Activated naive CD4-positive, alpha-beta T cell (primary cell): ENCODE data around the gene MS4A3.
"Not testable (repeated sequence)": the region's sequence is repeated elsewhere in the genome, so short reads cannot be mapped to it uniquely, and the experiment has no call there.

Experiments
- DNase-seq, 4 experiments: peaks; one replicate each; lab custom pipeline; 2025; lab: John Stamatoyannopoulos, UW

Gene MS4A3, protein sequence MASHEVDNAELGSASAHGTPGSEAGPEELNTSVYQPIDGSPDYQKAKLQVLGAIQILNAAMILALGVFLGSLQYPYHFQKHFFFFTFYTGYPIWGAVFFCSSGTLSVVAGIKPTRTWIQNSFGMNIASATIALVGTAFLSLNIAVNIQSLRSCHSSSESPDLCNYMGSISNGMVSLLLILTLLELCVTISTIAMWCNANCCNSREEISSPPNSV

DNA sequence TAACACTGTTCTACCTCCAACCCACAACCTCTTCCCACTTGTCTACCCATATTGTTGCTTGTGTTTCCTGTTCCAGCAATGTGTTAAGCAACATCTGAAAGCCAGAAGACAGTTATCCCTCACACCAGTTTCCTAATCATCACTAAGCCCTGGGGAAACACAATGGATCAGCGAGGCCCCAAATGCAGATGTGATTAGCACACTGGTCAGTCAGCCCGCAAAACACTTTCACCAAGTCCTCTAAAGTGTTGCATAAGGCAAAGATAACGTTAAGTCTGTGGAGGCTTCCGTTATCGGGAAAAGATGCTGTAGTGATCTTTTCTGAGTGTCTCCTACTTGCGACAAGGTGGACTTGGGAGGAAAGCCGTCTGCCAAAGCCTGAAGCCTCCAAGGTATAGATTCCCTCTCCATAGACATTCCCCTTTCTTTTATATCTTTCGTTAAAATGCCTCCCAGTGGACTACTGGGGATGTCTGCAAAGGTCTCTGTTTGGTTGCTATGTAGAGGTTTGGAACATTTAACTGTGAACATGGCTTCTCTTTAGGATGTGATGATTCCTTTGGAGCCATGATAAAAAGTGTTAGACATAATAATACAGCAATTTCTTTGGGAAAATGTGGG lies at the start of gene MS4A3:
MS4A3 (plus strand) TSS at position 317 of the 621 bp plus-strand sequence. CDS start 4,496 bp downstream, outside the sequence.
- DNase-seq: no peak

DNA sequence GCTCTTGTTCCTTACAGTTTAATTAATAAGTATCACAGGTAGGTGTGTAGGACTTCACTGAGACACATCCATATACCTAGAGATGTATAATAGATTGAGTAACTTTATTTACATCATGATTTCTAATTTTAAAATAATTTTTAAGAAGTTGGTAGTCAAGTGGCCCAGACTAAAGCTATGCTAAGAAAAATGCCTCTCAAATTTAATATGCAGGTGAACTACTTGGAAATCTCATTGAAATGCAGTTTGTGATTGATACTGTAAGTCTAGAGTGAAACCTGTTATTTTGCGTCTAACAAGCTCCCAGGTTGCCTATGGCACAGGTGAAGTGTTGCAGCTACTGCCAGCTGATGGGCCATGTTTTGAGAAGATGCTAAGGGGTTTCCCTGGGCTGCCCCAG lies 39.6 kb upstream of the MS4A3 start, which contains the start of gene OOSP4B:
OOSP4B (plus strand) TSS at position 301 of the 400 bp plus-strand sequence.
- no peak for DNase-seq

DNA sequence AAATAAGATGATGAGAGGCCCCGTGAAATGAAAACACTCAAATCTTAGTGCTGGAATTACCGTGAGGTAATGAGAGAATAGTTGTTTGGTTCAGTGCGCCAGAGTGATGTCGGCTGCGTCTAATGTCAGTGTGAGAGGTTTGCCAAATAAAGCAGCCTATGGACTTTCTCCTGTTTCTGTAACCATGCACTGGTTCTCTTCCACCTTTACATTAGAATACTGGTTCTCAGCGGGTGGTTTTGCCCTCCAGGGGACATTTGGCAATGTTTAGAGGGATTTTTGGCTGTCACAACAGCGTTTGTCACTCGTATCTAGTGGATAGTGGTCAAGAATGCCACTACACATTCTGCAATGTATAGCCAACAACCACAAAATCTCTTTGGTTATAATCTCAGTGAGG lies 38.4 kb upstream of the MS4A3 start:
- DNase-seq: no peak

DNA sequence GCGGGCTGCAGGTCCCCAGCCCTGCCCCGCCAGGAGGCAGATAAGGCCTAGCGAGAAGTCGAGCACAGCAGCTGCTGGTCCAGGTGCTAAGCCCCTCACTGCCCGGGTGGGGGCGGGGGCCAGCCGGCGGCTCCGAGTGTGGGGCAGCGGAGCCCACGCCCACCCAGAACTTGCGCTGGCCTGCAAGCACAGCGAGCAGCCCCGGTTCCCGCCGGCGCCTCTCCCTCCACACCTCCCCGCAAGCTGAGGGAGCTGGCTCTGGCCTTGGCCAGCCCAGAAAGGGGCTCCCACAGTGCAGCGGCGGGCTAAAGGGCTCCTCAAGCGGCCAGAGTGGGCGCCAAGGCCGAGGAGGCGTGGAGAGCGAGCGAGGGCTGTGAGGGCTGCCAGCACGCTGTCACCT lies 36.1 kb upstream of the MS4A3 start:
- not testable (repeated sequence) for DNase-seq

DNA sequence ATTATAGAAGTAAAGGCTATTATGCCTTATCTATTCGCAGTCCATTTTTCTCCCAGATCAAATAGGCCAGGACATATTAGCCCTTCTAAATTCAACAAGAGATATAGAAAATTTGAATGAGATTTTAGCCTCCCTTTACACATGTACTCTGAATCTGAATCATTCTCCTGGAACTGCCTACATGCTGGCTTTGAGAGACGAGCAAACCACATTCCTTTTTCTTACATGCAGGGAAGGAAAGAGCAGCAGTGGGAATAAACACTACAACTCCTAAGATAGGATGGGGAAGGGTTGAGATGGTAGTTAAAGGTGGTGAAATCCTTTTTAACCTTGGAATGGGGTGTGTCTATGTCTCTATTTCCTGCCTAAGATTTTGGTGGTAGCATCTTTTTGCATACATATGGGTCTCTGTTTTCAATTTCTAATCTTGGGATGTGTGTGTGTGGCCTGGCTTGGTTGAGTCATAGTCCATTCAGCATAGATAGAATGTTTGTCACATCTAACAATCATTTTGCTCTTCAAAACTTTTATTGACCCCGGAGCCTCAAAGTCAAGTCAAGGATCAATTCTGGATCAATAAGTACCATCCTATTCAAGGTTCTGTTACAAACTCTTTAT lies 27.3 kb upstream of the MS4A3 start:
- no peak for DNase-seq

DNA sequence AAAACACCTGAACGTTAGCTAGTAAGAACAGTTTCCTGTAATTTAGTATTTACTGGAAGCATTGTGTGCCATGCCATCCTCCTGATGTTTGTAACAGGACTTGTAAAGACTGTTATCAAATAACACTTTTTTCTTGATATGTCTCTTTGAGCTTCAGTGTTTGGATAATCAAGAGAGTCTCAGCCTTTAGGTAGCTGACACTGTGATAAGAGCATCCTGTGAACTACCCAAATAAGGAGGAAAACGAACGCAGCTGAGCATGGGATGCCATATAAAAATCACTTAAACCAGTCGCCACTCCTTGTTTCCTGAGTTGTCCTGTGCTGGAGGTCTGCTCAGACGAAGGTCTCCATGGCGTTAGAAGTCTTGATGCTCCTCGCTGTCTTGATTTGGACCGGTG lies 16.4 kb upstream of the MS4A3 start, which contains the start of gene OOSP2:
OOSP2 (plus strand) TSS at position 301 of the 400 bp plus-strand sequence; CDS start at position 352, 51 bp downstream.
- no peak for DNase-seq

DNA sequence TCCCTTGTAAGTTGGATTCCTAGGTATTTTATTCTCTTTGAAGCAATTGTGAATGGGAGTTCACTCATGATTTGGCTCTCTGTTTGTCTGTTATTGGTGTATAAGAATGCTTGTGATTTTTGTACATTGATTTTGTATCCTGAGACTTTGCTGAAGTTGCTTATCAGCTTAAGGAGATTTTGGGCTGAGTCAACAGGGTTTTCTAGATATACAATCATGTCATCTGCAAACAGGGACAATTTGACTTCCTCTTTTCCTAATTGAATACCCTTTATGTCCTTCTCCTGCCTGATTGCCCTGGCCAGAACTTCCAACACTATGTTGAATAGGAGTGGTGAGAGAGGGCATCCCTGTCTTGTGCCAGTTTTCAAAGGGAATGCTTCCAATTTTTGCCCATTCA lies 6.0 kb upstream of the MS4A3 start:
- not testable (repeated sequence) for DNase-seq

DNA sequence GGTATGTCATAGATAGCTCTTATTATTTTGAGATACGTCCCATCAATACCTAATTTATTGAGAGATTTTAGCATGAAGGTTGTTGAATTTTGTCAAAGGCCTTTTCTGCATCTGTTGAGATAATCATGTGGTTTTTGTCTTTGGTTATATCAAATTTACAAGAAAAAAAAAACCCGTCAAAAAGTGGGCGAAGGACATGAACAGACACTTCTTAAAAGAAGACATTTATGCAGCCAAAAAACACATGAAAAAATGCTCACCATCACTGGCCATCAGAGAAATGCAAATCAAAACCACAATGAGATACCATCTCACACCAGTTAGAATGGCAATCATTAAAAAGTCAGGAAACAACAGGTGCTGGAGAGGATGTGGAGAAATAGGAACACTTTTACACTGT lies 5.6 kb upstream of the MS4A3 start:
- DNase-seq: not testable (repeated sequence)

DNA sequence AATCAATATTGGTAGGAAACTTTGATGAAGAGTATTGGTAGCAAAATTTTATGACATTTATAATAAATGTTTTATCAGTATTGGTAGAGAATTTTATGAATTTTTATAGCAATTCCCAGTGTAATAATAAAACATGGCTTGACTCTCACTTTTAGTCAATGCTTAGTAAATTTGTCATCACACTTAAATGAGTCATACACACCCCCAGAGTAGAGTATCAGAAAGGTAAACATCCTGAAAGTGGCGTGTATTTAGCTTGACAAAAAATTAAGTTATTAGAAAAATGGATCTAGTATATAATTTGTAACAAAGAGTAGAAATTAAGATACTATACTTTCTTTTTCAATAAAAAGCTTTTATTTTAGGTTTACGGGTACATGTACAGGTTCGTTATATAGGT lies 2.6 kb downstream of the MS4A3 start:
- DNase-seq: no peak

DNA sequence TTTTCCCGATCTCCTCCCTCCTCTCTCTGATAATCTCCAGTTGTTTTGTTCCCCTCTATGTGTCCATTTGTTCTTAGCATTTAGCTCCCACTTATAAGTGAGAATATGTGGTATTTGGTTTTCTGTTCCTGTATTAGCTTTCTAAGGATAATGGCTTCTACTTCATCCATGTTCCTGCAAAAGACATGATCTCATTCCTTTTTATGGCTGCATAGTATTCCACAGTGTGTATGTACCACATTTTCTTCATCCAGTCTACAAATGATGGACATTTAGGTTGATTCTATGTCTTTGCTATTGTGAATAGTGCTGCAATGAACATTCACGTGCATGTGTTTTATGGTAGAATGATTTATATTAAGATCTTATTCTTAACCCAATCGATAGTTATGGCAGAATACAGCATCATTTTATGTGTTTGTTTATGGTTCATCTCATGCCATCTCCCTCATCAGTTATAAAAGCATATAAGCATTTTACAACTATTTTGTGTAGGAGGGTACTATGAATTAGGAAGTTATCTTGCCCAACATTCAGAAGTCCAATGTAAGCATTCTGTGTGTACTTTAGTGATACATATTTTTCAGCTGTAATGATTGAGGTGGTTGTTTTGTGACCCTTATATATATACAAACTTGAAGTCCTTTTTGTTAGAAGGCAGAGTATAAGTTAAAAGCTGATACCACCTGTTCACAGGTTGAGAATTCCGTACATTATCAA lies 3.2 kb downstream of the MS4A3 start:
- no peak for DNase-seq

DNA sequence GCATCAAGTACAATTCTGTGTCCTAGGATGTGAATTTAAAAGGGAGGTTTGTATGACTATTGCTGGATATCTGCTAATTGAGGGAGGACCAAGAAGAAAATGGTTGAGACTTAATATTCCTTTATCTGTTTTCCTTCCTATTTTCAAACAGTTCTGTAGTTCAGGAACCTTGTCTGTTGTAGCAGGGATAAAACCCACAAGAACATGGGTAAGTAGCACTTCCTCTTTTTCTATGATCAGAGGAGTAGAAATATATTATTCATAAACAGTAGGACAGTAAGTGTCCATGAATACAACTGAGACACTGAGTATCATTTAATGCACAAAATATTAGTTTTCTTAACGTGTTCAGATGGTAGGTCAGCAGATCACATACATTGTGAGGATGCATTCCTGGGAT lies 7.6 kb downstream of the MS4A3 start:
- DNase-seq: no peak

DNA sequence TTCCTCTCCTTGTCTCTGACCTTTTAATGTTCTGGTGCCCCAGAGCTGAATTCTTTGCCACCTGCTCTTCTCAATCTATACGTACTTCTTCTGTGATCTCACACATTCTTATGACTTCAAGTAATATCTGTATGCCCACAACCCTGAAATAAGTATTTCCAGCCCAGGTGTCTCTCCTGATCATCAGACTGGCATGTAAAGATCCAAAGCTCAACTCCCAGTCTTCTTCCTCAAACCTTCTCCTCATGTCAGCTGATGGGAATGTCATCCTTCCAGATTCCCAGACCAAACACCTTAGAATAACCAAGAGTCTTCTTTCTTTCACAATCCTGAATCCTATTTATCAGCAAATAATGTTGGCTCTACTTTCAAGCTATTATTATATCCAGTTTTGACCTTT lies 9.3 kb downstream of the MS4A3 start:
- DNase-seq: no peak

DNA sequence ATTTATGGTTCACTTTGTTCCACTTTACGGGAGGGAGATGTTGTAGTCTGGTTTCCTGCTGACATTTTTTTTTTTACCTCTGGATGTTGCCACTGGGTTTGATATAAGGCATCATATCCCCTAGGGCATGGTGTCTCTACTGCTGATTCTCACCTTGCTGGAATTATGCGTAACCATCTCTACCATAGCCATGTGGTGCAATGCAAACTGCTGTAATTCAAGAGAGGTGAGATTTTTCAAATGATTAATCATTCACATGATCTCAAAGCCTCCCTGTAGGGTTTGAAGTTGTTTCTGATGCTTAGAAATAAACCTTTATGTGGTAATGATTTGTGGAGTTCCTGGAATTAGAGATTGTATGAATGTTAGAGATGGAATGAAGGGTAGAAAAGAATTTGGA lies 13.0 kb downstream of the MS4A3 start:
- no peak for DNase-seq

DNA sequence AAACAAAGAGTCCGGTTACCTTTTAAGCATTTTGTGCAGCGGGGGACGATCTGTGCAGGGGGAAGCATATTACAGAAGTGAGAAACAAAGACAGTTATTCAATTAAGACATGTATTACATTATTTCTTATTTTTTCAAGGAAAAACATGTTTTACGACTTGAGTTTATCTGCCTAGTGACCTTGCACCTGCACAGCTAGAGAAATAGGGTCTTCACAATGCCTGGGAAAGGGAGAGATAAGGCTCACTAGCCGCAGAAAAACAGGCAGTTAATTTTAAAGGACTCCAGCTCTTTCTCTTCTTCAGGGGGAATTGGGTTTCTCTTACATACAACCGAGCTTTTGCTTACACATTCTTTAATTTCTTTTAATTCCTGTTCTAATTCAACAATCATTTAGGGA lies 15.2 kb downstream of the MS4A3 start:
- not testable (repeated sequence) for DNase-seq

DNA sequence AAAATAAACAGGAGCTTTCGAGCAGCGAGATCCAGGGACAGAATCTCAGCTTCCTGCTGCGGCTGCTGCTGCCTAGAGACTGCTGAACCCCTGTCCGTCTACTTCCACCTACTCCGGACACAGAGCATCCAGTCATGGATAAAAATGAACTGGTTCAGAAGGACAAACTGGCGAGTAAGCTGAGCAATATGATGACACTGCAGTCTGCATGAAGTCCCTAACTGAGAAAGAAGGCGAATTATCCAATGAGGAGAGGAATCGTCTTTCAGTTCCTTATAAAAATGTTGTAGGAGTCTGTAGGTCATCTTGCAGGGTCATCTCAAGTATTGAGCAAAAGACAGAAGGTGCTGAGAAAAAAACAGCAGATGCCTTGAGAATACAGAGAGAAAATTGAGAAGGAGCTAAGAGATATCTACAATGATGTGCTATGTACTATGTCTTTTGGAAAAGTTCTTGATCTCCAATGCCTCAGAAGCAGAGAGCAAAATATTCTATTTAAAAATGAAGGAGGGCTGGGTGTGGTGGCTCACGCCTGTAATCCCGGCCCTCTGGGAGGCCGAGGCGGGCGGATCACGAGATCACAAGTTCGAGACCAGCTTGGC lies 20.9 kb downstream of the MS4A3 start:
- no peak for DNase-seq

DNA sequence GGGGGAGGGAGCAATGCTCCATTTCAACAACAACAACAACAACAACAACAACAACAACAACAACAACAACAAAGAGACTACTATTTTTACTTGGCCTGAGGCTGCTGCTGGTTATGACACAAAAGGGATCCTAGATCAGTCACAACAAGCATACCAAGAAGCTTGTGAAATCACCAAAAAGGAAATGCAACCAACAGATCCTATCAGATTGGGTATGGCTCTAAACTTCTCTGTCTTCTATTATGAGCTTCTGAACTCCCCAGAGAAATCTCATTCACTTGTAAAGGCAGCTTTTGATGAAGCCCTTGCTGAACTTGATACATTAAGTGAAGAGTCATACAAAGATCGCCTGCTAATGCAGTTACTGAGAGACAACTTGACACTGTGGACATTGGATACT lies 21.5 kb downstream of the MS4A3 start:
- no peak for DNase-seq

DNA sequence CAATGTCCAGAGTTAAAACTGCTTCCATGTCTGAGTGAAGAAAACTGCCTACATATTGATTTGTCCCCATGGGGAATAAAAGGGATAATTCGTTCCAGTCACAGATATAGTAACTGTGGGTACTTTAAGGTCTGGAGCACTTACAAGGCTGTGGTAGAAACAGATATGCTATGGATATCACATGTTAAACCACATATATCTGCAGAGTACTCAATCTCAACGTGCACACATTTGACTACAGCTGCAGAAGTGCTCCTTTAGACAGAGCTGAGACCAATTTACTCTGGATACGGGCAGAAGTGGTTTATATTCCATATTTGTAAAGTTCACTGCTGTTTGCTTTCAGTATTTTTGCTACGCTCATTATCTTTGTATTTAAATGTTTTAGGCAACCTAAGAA lies 22.3 kb downstream of the MS4A3 start:
- DNase-seq: no peak

DNA sequence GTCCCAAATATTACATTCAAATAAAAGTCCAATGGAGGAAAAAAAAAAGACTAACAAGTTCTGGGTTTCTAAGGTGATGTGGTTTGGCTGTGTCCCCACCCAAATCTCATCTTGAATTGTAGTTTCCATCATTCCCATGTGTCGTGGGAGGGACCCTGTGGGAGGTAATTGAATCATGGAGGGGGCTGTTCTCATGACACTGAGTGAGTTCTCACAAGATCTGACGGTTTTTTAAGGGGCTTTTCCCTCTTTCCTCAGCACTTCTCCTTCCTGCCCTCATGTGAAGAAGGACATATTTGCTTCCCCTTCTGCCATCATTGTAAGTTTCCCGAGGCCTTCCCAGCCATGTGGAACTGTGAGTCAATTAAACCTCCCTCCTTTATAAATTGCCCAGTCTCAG lies 24.1 kb downstream of the MS4A3 start:
- no peak for DNase-seq

DNA sequence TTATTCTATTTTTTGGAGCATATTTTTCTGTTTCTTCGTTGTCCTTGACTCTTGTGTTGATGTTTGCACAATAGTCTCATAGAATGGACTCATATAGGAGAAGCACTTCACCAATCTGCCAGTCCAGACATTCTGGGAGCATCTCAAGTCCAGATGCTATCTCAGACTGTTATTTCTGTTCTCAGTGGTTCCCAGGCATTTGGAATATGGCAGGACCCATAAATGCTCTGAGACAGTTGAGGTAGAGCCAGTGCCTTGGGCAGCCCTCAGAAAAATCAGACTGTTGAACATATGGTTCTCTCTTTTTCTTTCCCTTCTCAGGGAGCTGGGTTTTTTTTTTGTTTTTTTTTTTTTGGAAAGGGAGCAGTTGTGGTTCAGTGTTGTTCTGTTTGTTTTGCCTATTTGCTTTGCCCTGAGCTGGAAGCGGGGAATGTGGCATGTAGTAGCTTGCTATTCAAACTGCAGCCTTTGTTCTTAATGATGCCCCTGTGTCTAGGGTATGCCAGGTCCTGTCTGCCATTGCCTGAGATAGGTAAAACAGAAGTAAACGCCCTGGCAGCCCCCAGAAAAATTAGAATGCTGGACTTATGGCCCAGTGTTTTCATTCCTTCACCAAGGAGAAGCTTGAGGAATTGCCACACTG lies 28.3 kb downstream of the MS4A3 start:
- DNase-seq: no peak

DNA sequence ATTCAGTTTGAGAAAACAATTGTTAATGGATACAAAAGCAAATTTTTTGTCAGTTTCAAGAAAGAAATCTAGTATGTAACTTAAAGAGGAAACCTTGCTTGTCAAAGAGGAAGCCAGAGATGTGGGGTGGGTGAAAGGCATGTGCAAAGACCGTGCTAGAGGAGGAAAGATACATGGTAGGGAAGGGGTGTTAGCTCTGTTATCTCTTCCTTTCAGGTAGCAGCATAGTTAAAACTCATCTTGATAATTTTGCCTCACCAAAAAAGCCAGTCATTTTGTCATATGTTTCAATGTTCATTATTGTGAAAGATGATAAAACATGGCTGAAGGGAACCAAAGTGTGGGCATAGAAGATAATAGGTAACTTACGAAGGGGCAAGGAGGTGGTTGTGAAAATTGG lies 29.4 kb downstream of the MS4A3 start:
- DNase-seq: no peak

DNA sequence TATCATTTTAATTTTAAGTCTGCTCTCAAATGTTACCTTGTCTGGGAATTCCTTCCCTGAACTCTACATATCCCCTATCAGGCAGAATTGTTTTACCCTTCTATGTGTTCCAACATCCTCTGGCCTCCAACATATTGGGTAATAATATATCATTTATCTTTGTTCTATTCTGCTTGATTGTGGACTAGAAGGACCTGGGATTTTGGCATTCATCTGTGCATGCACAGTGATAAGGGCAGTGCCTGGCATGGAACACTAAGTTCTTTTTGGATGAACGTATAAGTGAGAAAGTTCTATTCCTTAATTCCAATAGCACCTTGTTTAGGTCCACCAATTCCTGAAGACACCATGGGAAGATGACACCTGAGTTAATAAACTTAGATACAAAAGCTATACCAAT lies 30.8 kb downstream of the MS4A3 start:
- no peak for DNase-seq

DNA sequence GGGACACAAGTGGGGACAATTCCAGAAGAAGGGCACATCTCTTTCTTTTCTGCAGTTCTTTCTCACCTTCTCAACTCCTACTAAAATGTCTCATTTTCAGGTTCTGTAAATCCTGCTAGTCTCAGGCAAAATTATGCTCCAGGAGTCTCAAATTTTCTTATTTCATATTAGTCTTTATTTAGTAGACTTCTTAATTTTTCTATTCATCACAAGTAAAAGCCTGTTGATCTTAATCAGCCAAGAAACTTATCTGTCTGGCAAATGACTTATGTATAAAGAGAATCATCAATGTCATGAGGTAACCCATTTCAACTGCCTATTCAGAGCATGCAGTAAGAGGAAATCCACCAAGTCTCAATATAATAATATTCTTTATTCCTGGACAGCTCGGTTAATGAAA lies 31.9 kb downstream of the MS4A3 start, which contains the start of gene MS4A2:
MS4A2 (plus strand) TSS at position 301 of the 400 bp plus-strand sequence. CDS start 102 bp downstream, outside the sequence.
- DNase-seq: no peak
